OCI-LY3 (cell line): Measurements from ENCODE around the gene ETF1.

Experiments
- H2AFZ ChIP-seq: fragments of 200-600, 300-600 bp; shearing (Covaris generic); 2 replicates; pipeline ENCODE4 v1.6.0; 2014; ENCODE audit warnings: antibody characterized with exemption, low read depth, low read length
- H3K27ac ChIP-seq: fragments of 200-600, 300-600 bp; sonication (generic); 2 replicates; pipeline ENCODE4 v1.5.1; 2014; ENCODE audit warnings: mild to moderate bottlenecking, low read length, moderate library complexity, mixed read lengths
- H3K27me3 ChIP-seq: fragments of 200-600, 300-600 bp; sonication (generic); 2 replicates; pipeline ENCODE4 v1.6.1; 2014; ENCODE audit warnings: low read depth, low read length, mixed read lengths
- H3K36me3 ChIP-seq: fragments of 200-600, 300-600 bp; sonication (generic); replicated peaks from 2 replicates; pipeline ENCODE3; 2014; ENCODE audit warnings: low read depth, low read length, mixed read lengths
- H3K4me1 ChIP-seq: fragments of 300-600, 200-600 bp; sonication (generic); 2 replicates; pipeline ENCODE4 v1.6.1; 2014; ENCODE audit warnings: low read length, mixed read lengths
- H3K4me2 ChIP-seq: fragments of 200-600, 300-600 bp; sonication (generic); 2 replicates; pipeline ENCODE4 v1.6.1; 2014; ENCODE audit warnings: low read length, mixed read lengths
- H3K4me3 ChIP-seq: fragments of 300-600, 200-600 bp; sonication (generic); 2 replicates; pipeline ENCODE4 v1.5.1; 2014; ENCODE audit warnings: antibody characterized with exemption, mild to moderate bottlenecking, low read length, moderate library complexity
- H3K79me2 ChIP-seq: fragments of 300-600, 200-600 bp; shearing (Covaris generic); 2 replicates; pipeline ENCODE4 v1.6.1; 2014; ENCODE audit warnings: mild to moderate bottlenecking, low read length, mixed read lengths
- H3K9ac ChIP-seq: fragments of 300-600, 200-600 bp; shearing (Covaris generic); 2 replicates; pipeline ENCODE4 v1.6.0; 2014; ENCODE audit warnings: mild to moderate bottlenecking, low read length, moderate library complexity
- H3K9me3 ChIP-seq: fragments of 200-600, 300-600 bp; shearing (Covaris generic); 2 replicates; pipeline ENCODE4 v1.6.1; 2014; ENCODE audit warnings: low read length, mixed read lengths; ENCODE audit not compliant: insufficient read depth
- H4K20me1 ChIP-seq: fragments of 200-600, 300-600 bp; sonication (generic); 2 replicates; pipeline ENCODE4 v1.6.1; 2016; ENCODE audit warnings: low read length, mixed read lengths; ENCODE audit not compliant: insufficient read depth
- CTCF ChIP-seq: fragments of 200-600, 300-600 bp; sonication (generic); IDR thresholded peaks from 2 replicates; pipeline ENCODE4 v1.5.1; 2014; ENCODE audit warnings: antibody characterized with exemption, low read length, low read depth
- EZH2phosphoT487 ChIP-seq: fragments of 200-600 bp; shearing (Covaris generic); IDR thresholded peaks from 2 replicates; pipeline ENCODE4 v1.6.1; 2018; ENCODE audit warnings: antibody characterized with exemption, mixed run types, low read depth

The ETF1 gene

GRCh38 chr5:138466125-138466899 lies 76.7 kb downstream of the ETF1 start:
- Histone ChIP-seq H3K4me3 (no peak overlapping the region), H3K36me3 (no peaks in the 10 kb centered on the region), H3K4me2 (no peak overlapping the region), H3K9me3 (no peaks in the 10 kb centered on the region), H4K20me1 (no peaks in the 10 kb centered on the region), H3K4me1 (no peaks in the 10 kb centered on the region; the same call in 1 of the 2 replicates), H3K27me3 (no peaks in the 10 kb centered on the region), H3K27ac (no peak overlapping the region), H3K9ac (no peak overlapping the region), H3K79me2 (no peaks in the 10 kb centered on the region), H2AFZ (no peak overlapping the region)
- TF ChIP-seq CTCF = no peak
- no peak for TF ChIP-seq EZH2phosphoT487

- Histone ChIP-seq H3K9me3 (no peaks in the 10 kb centered on the region), H3K79me2 (no peaks in the 10 kb centered on the region), H4K20me1 (no peaks in the 10 kb centered on the region), H3K27me3 (no peaks in the 10 kb centered on the region), H3K4me3 (peak within 1 kb of the TSS; percentile 94), H2AFZ (peak within 1 kb of the TSS; percentile 90), H3K9ac (peak within 1 kb of the TSS; percentile 95), H3K27ac (peak within 1 kb of the TSS; percentile 80), H3K4me2 (peak within 1 kb of the TSS; percentile 67), H3K4me1 (no peaks in the 10 kb centered on the region; the same call in 1 of the 2 replicates), H3K36me3 (no peaks in the 10 kb centered on the region)
- no peak for TF ChIP-seq CTCF
- TF ChIP-seq EZH2phosphoT487 = no peak
Observed at GRCh38 chr5:138465261-138466124, 77.5 kb downstream of the ETF1 start, which contains the start of gene EGR1. Gene EGR1, plus strand, starts transcription at chr5:138465479. Its CDS starts 283 bp downstream, at chr5:138465762.

- no peaks in the 10 kb centered on the region for H4K20me1 ChIP-seq
- no peaks in the 10 kb centered on the region for H3K27me3 ChIP-seq
- no peaks in the 10 kb centered on the region for H3K36me3 ChIP-seq
- H3K79me2 ChIP-seq = no peaks in the 10 kb centered on the region
- H3K9ac ChIP-seq = peak overlapping the region; percentile 95
- H3K4me2 ChIP-seq = peak overlapping the region; percentile 67
- peak overlapping the region; percentile 94 for H3K4me3 ChIP-seq
- TF ChIP-seq CTCF (no peak; the same call in 1 of the 2 replicates), EZH2phosphoT487 (no peak)
- peak overlapping the region; percentile 90 for H2AFZ ChIP-seq
- peak overlapping the region; percentile 80 for H3K27ac ChIP-seq
- H3K9me3 ChIP-seq = no peaks in the 10 kb centered on the region
- H3K4me1 ChIP-seq = peaks cover 1% of the 10 kb centered on the region
Observed at GRCh38 chr5:138464388-138465260, 78.4 kb downstream of the ETF1 start.
